DOHH2 (cell line): ENCODE data around the gene IWS1.
A peak's percentile ranks its signal among the peaks of the same experiment; 100 is the strongest.

ENCODE experiments used
- H3F3A ChIP-seq: fragments of 200-600 bp; sonication (generic), shearing (Covaris generic); 2 replicates; pipeline ENCODE4 v1.6.0; 2016; ENCODE audit warnings: antibody characterized with exemption, mild to moderate bottlenecking; ENCODE audit not compliant: control insufficient read depth, insufficient read depth
- H3K27ac ChIP-seq: fragments of 200-600 bp; sonication (generic); 2 replicates; pipeline ENCODE4 v1.5.1; 2014; ENCODE audit warnings: low read depth, mild to moderate bottlenecking, low read length, moderate library complexity
- H3K27me3 ChIP-seq: fragments of 200-600 bp; sonication (generic); 2 replicates; pipeline ENCODE4 v1.6.1; 2014; ENCODE audit warnings: mild to moderate bottlenecking, low read length, mixed read lengths; ENCODE audit not compliant: control insufficient read depth
- H3K36me3 ChIP-seq: fragments of 200-600 bp; sonication (generic); 2 replicates; pipeline ENCODE4 v1.6.1; 2014; ENCODE audit warnings: mild to moderate bottlenecking, low read length, moderate library complexity, mixed read lengths; ENCODE audit not compliant: control insufficient read depth
- H3K4me1 ChIP-seq: fragments of 200-600 bp; sonication (generic); 2 replicates; pipeline ENCODE4 v1.6.1; 2014; ENCODE audit warnings: mild to moderate bottlenecking, low read length, mixed read lengths; ENCODE audit not compliant: control insufficient read depth
- H3K4me2 ChIP-seq: fragments of 200-600 bp; sonication (generic); 2 replicates; pipeline ENCODE4 v1.6.0; 2014; ENCODE audit warnings: mild to moderate bottlenecking, low read length, moderate library complexity
- H3K4me3 ChIP-seq: fragments of 200-600 bp; sonication (generic); 2 replicates; pipeline ENCODE4 v1.5.1; 2014; ENCODE audit warnings: mild to moderate bottlenecking, low read length, mixed read lengths
- H3K79me2 ChIP-seq: fragments of 200-600 bp; sonication (generic); 2 replicates; pipeline ENCODE4 v1.6.1; 2014; ENCODE audit warnings: mild to moderate bottlenecking, low read length, mixed read lengths; ENCODE audit not compliant: control insufficient read depth
- H3K9me2 ChIP-seq: fragments of 200-600 bp; sonication (generic); replicated peaks from 2 replicates; pipeline ENCODE4 v1.6.1; 2014; ENCODE audit warnings: mild to moderate bottlenecking, low read length, mixed read lengths; ENCODE audit not compliant: control insufficient read depth
- H3K9me3 ChIP-seq: fragments of 200-600 bp; sonication (generic); 2 replicates; pipeline ENCODE4 v1.6.1; 2014; ENCODE audit warnings: antibody characterized with exemption, low read length, mixed read lengths; ENCODE audit not compliant: control insufficient read depth, insufficient read depth
- H4K20me1 ChIP-seq: fragments of 200-600 bp; sonication (generic); 2 replicates; pipeline ENCODE4 v1.6.0; 2014; ENCODE audit warnings: low read depth, mild to moderate bottlenecking, antibody characterized with exemption, low read length, moderate library complexity; ENCODE audit not compliant: control insufficient read depth, insufficient read depth
- EZH2phosphoT487 ChIP-seq: fragments of 200-600 bp; sonication (generic); IDR thresholded peaks from 2 replicates; pipeline ENCODE4 v1.6.1; 2017; ENCODE audit warnings: borderline replicate concordance, mild to moderate bottlenecking, antibody characterized with exemption, low read length, moderate library complexity, mixed read lengths
- TF ChIP-seq, protein P1 (sequence below): fragments of 200-600 bp; sonication (generic); IDR thresholded peaks from one replicate; pipeline ENCODE4 v1.5.1; 2014; ENCODE audit warnings: antibody characterized with exemption, mild to moderate bottlenecking, low read depth, low read length; ENCODE audit not compliant: poor library complexity, severe bottlenecking

Gene IWS1

DNA sequence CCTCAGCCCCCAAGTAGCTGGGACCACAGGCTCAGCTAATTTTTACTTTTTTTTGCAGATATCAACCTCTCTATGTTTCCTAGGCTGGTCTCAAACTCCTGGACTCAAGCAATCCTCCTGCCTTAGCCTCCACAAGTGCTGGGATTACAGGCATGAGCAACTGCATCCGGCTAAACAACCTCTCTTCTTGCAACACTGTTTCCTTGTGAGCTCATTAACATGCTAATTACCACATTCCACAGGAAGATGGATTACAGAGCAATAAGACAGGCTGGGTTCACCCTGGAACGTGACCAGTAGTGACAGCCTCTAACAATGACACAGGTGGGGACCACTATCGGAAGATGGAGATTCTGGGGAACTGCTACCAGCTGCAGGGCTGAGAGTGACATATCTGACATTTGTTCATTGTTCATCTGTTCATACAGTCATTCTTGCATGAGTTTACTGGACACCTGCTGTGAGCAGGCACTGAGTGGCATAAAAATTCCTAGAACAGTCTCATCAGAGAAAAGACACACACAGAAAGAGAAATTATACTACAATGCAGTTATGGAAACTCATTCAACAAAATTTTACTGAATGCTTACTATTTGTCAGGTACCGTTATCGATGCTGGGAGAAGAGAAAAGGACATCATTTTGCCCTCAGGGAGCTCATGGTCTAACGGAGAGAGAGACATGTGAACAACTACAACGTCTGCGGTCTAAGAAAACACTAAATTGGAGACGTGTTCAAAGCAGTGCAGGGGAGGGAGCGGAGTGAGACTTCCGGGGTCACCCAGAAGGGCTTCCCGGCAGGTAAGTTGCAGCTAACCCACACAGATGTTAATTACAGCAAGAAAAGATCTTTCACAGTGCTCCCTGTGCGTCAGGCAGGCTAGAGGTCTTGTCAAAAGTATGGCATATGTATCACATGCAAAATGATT is 70.5 kb downstream of the IWS1 start:
- no peaks in the 10 kb centered on the region for H3K9me3 ChIP-seq
- no peaks in the 10 kb centered on the region for H3K36me3 ChIP-seq
- no peaks in the 10 kb centered on the region for H3K79me2 ChIP-seq
- H3K27ac ChIP-seq, result no peak overlapping the region
- H3K4me2 ChIP-seq, result no peak overlapping the region
- no peaks in the 10 kb centered on the region for H3K9me2 ChIP-seq
- H3F3A ChIP-seq, result no peaks in the 10 kb centered on the region
- no peaks in the 10 kb centered on the region for H3K27me3 ChIP-seq
- H4K20me1 ChIP-seq, result no peaks in the 10 kb centered on the region
- no peak for TF ChIP-seq EZH2phosphoT487
- TF ChIP-seq, protein P1, sequence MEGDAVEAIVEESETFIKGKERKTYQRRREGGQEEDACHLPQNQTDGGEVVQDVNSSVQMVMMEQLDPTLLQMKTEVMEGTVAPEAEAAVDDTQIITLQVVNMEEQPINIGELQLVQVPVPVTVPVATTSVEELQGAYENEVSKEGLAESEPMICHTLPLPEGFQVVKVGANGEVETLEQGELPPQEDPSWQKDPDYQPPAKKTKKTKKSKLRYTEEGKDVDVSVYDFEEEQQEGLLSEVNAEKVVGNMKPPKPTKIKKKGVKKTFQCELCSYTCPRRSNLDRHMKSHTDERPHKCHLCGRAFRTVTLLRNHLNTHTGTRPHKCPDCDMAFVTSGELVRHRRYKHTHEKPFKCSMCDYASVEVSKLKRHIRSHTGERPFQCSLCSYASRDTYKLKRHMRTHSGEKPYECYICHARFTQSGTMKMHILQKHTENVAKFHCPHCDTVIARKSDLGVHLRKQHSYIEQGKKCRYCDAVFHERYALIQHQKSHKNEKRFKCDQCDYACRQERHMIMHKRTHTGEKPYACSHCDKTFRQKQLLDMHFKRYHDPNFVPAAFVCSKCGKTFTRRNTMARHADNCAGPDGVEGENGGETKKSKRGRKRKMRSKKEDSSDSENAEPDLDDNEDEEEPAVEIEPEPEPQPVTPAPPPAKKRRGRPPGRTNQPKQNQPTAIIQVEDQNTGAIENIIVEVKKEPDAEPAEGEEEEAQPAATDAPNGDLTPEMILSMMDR, result no peak
- no peak overlapping the region for H3K4me3 ChIP-seq
- H3K4me1 ChIP-seq, result no peaks in the 10 kb centered on the region

DNA sequence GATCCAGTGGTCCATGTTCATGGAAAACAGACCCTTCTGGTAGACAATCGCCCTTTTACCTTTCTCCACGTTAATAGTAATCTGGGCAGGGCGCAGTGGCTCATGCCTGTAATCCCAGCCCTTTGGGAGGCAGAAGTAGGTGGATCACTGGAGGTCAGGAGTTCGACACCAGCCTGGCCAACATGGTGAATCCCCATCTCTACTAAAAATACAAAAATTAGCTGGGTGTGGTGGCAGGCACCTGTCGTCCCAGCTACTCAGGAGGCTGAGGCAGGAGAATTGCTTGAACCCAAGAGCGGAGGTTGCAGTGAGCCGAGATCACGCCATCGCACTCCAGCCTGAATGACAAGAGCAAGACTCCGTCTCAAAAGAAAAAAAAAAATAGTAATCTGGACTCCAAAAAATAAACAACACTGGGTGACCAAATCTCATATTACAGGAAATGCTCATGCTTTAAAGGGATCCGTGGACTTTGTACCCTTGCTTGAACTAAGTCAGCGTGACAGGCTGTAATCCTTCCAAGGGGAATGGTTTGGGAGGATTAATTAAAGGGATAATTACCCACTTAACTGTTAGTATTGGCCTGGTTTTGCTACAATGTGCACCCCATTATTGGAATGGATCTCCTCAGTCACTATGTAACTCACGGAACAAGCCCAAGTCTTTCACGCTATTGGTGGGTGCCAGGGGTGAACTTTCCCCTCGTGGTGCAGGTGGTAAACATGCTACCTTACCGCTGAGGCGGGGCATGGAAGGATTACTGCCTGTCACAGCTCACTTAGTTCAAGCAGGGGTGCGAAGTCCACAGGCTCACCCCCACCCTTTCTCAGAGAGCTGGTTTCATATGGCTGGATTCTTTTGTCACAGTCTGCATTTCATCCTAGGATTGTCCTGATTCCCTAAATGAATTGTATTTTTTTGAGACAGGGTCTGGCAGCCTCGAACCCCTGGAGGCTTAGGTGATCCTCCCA is 71.4 kb downstream of the IWS1 start:
- no peaks in the 10 kb centered on the region for H3K27me3 ChIP-seq
- no peak overlapping the region for H3K27ac ChIP-seq
- no peak for TF ChIP-seq EZH2phosphoT487
- TF ChIP-seq, protein P1, result no peak
- H3K9me2 ChIP-seq, result no peaks in the 10 kb centered on the region
- H3K4me2 ChIP-seq, result no peak overlapping the region
- no peaks in the 10 kb centered on the region for H3F3A ChIP-seq
- no peaks in the 10 kb centered on the region for H3K4me1 ChIP-seq
- H3K4me3 ChIP-seq, result no peak overlapping the region
- H4K20me1 ChIP-seq, result no peaks in the 10 kb centered on the region
- no peaks in the 10 kb centered on the region for H3K79me2 ChIP-seq
- H3K9me3 ChIP-seq, result no peaks in the 10 kb centered on the region
- H3K36me3 ChIP-seq, result no peaks in the 10 kb centered on the region

DNA sequence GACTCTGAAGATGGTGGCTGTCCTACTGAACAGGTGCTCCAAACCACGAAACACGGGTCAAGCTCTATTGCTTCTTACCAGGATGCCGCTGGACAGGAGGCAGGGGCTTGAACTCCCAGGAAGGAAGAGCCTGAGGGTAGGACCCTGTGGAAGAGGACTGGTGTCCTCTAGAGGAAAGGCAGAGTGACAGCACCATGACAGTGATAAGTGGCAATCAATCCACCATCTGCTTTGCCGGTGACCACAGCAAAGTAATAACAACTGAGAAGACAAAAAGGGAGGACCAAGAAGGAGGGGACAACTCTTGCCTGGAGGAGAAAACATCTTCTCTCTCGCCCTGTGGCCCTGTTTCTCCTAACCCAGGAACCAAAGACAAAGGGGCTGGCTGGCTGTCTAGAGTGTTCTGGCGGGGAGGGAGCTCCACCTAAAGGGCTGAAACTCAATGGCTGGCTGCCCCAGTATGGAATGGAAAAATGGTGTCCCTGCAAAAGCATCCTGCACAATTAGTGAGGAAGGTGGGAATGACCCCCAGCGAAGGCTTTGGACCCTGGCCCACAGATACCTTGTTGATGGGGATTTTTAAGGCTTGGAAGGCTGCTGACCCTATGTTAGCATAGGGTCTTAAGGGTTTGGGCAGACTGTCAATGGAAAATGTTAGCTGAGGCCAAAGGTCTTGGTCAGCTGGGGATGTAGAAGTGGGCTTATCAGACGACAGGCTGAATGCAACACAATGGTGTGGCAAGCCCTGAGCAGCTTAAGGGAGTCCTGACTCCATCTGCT is 72.7 kb downstream of the IWS1 start:
- no peaks in the 10 kb centered on the region for H3K27me3 ChIP-seq
- H3K4me3 ChIP-seq, result no peak overlapping the region
- no peaks in the 10 kb centered on the region for H4K20me1 ChIP-seq
- H3K79me2 ChIP-seq, result no peaks in the 10 kb centered on the region
- no peaks in the 10 kb centered on the region for H3K9me3 ChIP-seq
- H3K9me2 ChIP-seq, result no peaks in the 10 kb centered on the region
- H3K36me3 ChIP-seq, result no peaks in the 10 kb centered on the region
- TF ChIP-seq EZH2phosphoT487, result no peak
- TF ChIP-seq, protein P1, result peak; percentile 52
- H3F3A ChIP-seq, result no peaks in the 10 kb centered on the region
- no peak overlapping the region for H3K4me2 ChIP-seq
- H3K27ac ChIP-seq, result no peak overlapping the region
- H3K4me1 ChIP-seq, result no peaks in the 10 kb centered on the region
